Measurements from ENCODE around the gene CD8B.

Gene CD8B

GRCh38 chr2:86832334-86833096, 29.2 kb downstream of the CD8B start:
- DNase-seq (ENCODE audit: extremely low read depth, insufficient read length), result no peak
- no peaks in the 10 kb centered on the region for H3K27me3 ChIP-seq (replicated peaks; ENCODE audit: control insufficient read depth, insufficient read depth, low read length)

DNA sequence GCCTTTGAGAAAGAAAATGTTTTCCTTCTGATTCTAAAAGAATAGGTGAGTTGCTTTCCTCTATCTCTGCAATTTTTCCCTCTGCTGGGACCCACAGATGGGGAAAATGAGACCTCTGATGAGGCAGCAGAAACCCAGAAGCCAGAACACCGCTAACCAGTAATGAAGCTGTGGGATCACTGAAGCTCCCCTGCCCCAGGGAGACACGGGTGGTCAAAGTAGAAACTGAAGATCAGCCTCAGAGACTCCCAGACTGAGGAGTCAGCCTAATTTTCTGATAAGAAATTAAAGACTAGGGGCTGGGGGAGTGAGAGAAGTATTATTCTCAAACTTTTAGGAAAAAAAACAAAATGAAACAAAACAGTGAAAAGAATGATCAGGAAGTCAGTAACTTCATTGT, 30.1 kb downstream of the CD8B start:
- no peak for TF ChIP-seq CTCF (IDR thresholded peaks at IDR 0.05; ENCODE audit: insufficient read depth, low read length, poor library complexity, severe bottlenecking)
- no peak for DNase-seq (ENCODE audit: extremely low read depth, insufficient read length)
- Histone ChIP-seq H3K36me3 (ENCODE audit: control insufficient read depth, insufficient read depth, low read length) (no peaks in the 10 kb centered on the region), H3K4me3 (replicated peaks; ENCODE audit: low read depth, low read length) (no peak overlapping the region), H3K27me3 (replicated peaks; ENCODE audit: control insufficient read depth, insufficient read depth, low read length) (no peaks in the 10 kb centered on the region)

More at GRCh38 chr2:86832334-86833096, 29.2 kb downstream of the CD8B start:
- H3K36me3 ChIP-seq (ENCODE audit: control insufficient read depth, insufficient read depth, low read length), result no peaks in the 10 kb centered on the region
- H3K4me3 ChIP-seq (replicated peaks; ENCODE audit: low read depth, low read length), result no peak overlapping the region
- TF ChIP-seq CTCF (IDR thresholded peaks at IDR 0.05; ENCODE audit: insufficient read depth, low read length, poor library complexity, severe bottlenecking), result no peak

DNA sequence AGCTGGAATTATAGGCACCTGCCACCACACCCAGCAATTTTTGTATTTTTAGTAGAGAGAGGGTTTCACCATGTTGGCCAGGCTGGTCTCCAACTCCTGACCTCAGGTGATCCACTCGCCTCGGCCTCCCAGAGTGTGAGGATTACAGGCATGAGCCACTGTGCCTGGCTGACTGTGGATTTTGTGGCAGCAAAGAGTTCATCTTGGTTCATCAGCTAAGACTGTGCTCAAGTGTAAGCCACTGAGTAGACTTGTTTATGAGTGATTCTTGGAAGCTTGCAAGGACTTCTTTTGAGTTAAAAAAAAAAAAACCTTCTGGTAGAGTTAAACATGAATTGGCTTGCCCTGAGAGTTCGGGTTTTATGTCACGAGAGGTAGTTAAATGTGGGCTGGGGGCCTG, 34.7 kb downstream of the CD8B start:
- no peak overlapping the region for H3K4me3 ChIP-seq (replicated peaks; ENCODE audit: low read depth, low read length)
- no peak for TF ChIP-seq CTCF (IDR thresholded peaks at IDR 0.05; ENCODE audit: insufficient read depth, low read length, poor library complexity, severe bottlenecking)
- H3K36me3 ChIP-seq (ENCODE audit: control insufficient read depth, insufficient read depth, low read length), result no peaks in the 10 kb centered on the region
- H3K27me3 ChIP-seq (replicated peaks; ENCODE audit: control insufficient read depth, insufficient read depth, low read length), result no peaks in the 10 kb centered on the region
- DNase-seq (ENCODE audit: extremely low read depth, insufficient read length), result no peak

- Histone ChIP-seq H3K4me3 (replicated peaks; ENCODE audit: low read depth, low read length) (no peak overlapping the region), H3K36me3 (ENCODE audit: control insufficient read depth, insufficient read depth, low read length) (no peaks in the 10 kb centered on the region), H3K27me3 (replicated peaks; ENCODE audit: control insufficient read depth, insufficient read depth, low read length) (no peaks in the 10 kb centered on the region; the same call in 1 of the 2 replicates)
- no peak for DNase-seq (ENCODE audit: extremely low read depth, insufficient read length)
- TF ChIP-seq CTCF (IDR thresholded peaks at IDR 0.05; ENCODE audit: insufficient read depth, low read length, poor library complexity, severe bottlenecking), result no peak
Observed at GRCh38 chr2:86825693-86826381, 35.8 kb downstream of the CD8B start.

DNA sequence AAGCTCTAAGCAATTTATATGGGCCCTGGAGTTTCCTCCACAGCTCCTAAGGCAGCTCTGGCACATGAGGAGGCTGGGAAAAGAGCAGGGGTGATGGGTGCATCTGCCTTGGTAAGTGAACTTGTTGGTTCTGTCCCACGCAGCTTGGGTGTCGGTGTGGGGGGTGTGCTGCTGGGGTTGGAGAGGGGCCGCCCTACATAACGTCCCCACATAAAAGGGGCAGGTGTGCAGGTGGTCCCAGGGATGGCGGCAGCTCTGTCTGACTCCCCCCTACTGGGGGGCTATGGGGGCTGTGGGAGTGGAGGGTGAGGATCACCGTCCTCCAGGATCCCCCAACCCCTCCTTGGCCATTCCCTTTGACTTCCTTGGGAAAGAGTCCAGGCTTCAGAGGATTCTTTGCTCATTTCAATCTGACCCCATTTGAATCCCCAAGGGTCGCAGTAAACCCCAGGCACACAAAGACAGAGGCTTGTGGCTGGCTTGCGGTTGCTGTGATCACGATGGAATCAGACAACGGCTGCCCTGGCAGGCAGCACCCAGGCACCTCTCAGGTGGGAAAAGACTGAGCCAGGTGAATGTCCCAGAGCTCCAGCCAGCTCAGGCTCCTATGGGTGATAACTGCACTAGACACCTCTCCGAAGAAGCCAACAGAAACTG, 36.5 kb downstream of the CD8B start:
- TF ChIP-seq CTCF (IDR thresholded peaks at IDR 0.05; ENCODE audit: insufficient read depth, low read length, poor library complexity, severe bottlenecking), result no peak

More for the DNA sequence above, 36.5 kb downstream of the CD8B start:
- H3K4me3 ChIP-seq (replicated peaks; ENCODE audit: low read depth, low read length), result no peak overlapping the region
- DNase-seq (ENCODE audit: extremely low read depth, insufficient read length), result no peak
- H3K27me3 ChIP-seq (replicated peaks; ENCODE audit: control insufficient read depth, insufficient read depth, low read length), result no peaks in the 10 kb centered on the region; the same call in 1 of the 2 replicates
- no peaks in the 10 kb centered on the region for H3K36me3 ChIP-seq (ENCODE audit: control insufficient read depth, insufficient read depth, low read length)

All from GM06990 (cell line).